SK-N-SH treated with all-trans-retinoic acid at 6 μM for 48 hours (cell line): ENCODE measurements around the gene MPP1.

Experiments used
- ATAC-seq: fragments of 200-7000 bp; cut with Tn5 transposase; 3 replicates; pipeline ENCODE4 v1.9.1; 2020; ENCODE audit warnings: mild to moderate bottlenecking, moderate library complexity
- ARNTL ChIP-seq: fragments of 450-650 bp; formaldehyde crosslinking; IDR thresholded peaks from 2 replicates; pipeline ENCODE4 v1.5.0; 2020; ENCODE audit warnings: low read depth, mild to moderate bottlenecking, moderate library complexity, borderline replicate concordance
- BACH2 ChIP-seq: fragments of 250-450 bp; sonication (Bioruptor Pico); IDR thresholded peaks from 2 replicates; pipeline ENCODE4 v1.9.0; 2021; ENCODE audit warnings: mild to moderate bottlenecking, borderline replicate concordance
- CSDC2 ChIP-seq: fragments of 250-450 bp; sonication (Bioruptor Pico); IDR thresholded peaks from 2 replicates; pipeline ENCODE4 v1.5.0; 2020; ENCODE audit warnings: mild to moderate bottlenecking, moderate library complexity
- ESRRG ChIP-seq: fragments of 250-450 bp; sonication (Bioruptor Pico); IDR thresholded peaks from 2 replicates; pipeline ENCODE4 v1.6.1; 2021; ENCODE audit warnings: mild to moderate bottlenecking
- GLIS3 ChIP-seq: fragments of 250-450 bp; sonication (Bioruptor Pico); IDR thresholded peaks from 2 replicates; pipeline ENCODE4 v1.5.0; 2020; ENCODE audit warnings: mild to moderate bottlenecking, moderate library complexity
- ISL1 ChIP-seq: fragments of 250-450 bp; sonication (Bioruptor Pico); IDR thresholded peaks from 2 replicates; pipeline ENCODE4 v2.1.2; 2022; ENCODE audit warnings: mild to moderate bottlenecking, moderate library complexity
- OSR1 ChIP-seq: fragments of 250-450 bp; sonication (Bioruptor Pico); IDR thresholded peaks from 2 replicates; pipeline ENCODE4 v1.8.0; 2022; ENCODE audit warnings: moderate library complexity, mild to moderate bottlenecking, inconsistent platforms
- PPARA ChIP-seq: fragments of 250-450 bp; sonication (Bioruptor Pico); IDR thresholded peaks from 2 replicates; pipeline ENCODE4 v1.5.0; 2020; ENCODE audit warnings: mild to moderate bottlenecking, borderline replicate concordance
- RARB ChIP-seq: fragments of 250-450 bp; sonication (Bioruptor Pico); IDR thresholded peaks from 2 replicates; pipeline ENCODE4 v1.8.0; 2021; ENCODE audit warnings: mild to moderate bottlenecking, moderate library complexity
- SNAI2 ChIP-seq: fragments of 250-450 bp; sonication (Bioruptor Pico); IDR thresholded peaks from 2 replicates; pipeline ENCODE4 v1.5.0; 2020; ENCODE audit warnings: mild to moderate bottlenecking, moderate library complexity
- TOX ChIP-seq: fragments of 250-450 bp; sonication (Bioruptor Pico); IDR thresholded peaks from 2 replicates; pipeline ENCODE4 v1.8.0; 2021; ENCODE audit warnings: mild to moderate bottlenecking, moderate library complexity, borderline replicate concordance
- ZC3H10 ChIP-seq: fragments of 250-450 bp; sonication (Bioruptor Pico); IDR thresholded peaks from 2 replicates; pipeline ENCODE4 v1.5.1; 2021; ENCODE audit warnings: mild to moderate bottlenecking, moderate library complexity
- ZFP3 ChIP-seq: fragments of 250-450 bp; sonication (Bioruptor Pico); IDR thresholded peaks from 2 replicates; pipeline ENCODE4 v1.5.0; 2020; ENCODE audit warnings: mild to moderate bottlenecking, moderate library complexity
- ZFP30 ChIP-seq: fragments of 450-650 bp; formaldehyde crosslinking; IDR thresholded peaks from 2 replicates; pipeline ENCODE4 v1.5.0; 2022; ENCODE audit warnings: mild to moderate bottlenecking, moderate library complexity
- ZNF70 ChIP-seq: fragments of 450-650 bp; formaldehyde crosslinking; IDR thresholded peaks from 2 replicates; pipeline ENCODE4 v1.5.0; 2020; ENCODE audit warnings: mild to moderate bottlenecking, moderate library complexity
- ZNF8 ChIP-seq: fragments of 450-650 bp; formaldehyde crosslinking; IDR thresholded peaks from 2 replicates; pipeline ENCODE4 v1.5.0; 2020; ENCODE audit warnings: mild to moderate bottlenecking, moderate library complexity
- TF ChIP-seq, protein P1 (sequence below): fragments of 250-450 bp; sonication (Bioruptor Pico); IDR thresholded peaks from 2 replicates; pipeline ENCODE4 v1.5.1; 2021; ENCODE audit warnings: mild to moderate bottlenecking, moderate library complexity
- TF ChIP-seq, protein P2 (sequence below): fragments of 250-450 bp; sonication (Bioruptor Pico); IDR thresholded peaks from 2 replicates; pipeline ENCODE4 v1.8.0; 2020; ENCODE audit warnings: mild to moderate bottlenecking, moderate library complexity, borderline replicate concordance
- TF ChIP-seq, protein P3 (sequence below): fragments of 250-450 bp; sonication (Bioruptor Pico); IDR thresholded peaks from 2 replicates; pipeline ENCODE4 v1.5.1; 2020; ENCODE audit warnings: low read depth, mild to moderate bottlenecking, moderate library complexity
- TF ChIP-seq, protein P4 (sequence below): fragments of 250-450 bp; sonication (Bioruptor Pico); IDR thresholded peaks from 2 replicates; pipeline ENCODE4 v1.5.0; 2020; ENCODE audit warnings: mild to moderate bottlenecking, moderate library complexity

Gene MPP1

DNA sequence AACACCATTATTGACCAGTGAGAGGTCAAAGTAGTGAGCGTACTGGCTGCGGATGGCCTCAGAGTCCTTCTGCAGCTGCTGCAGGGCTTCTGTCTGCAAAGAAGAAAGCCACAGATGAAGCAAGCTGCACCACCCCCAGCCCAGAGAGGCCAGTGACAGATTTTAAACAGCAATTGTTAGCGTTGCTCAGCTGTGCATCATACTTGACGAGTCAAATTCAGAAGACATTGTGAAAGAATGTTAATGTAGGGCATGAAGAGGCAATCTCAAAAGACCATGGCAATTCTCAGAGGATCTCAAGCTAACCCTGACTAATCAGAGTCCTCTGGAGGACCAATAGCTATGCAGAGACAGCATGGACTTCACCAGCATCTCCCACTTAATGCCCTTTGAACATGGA, 26.0 kb downstream of the MPP1 start:
- no peak; the same call in 1 of the 3 replicates for ATAC-seq
- TF ChIP-seq ISL1 (CRISPR knock-in tag) (no peak), ARNTL (CRISPR knock-in tag) (no peak), ZFP30 (CRISPR knock-in tag) (no peak), OSR1 (no peak), ZC3H10 (CRISPR knock-in tag) (no peak), ESRRG (CRISPR knock-in tag) (no peak), ZFP3 (no peak), SNAI2 (CRISPR knock-in tag) (no peak), BACH2 (CRISPR knock-in tag) (no peak), RARB (CRISPR knock-in tag) (no peak), PPARA (CRISPR knock-in tag) (no peak), ZNF70 (CRISPR knock-in tag) (no peak), GLIS3 (CRISPR knock-in tag) (no peak)
- TF ChIP-seq, protein P1, sequence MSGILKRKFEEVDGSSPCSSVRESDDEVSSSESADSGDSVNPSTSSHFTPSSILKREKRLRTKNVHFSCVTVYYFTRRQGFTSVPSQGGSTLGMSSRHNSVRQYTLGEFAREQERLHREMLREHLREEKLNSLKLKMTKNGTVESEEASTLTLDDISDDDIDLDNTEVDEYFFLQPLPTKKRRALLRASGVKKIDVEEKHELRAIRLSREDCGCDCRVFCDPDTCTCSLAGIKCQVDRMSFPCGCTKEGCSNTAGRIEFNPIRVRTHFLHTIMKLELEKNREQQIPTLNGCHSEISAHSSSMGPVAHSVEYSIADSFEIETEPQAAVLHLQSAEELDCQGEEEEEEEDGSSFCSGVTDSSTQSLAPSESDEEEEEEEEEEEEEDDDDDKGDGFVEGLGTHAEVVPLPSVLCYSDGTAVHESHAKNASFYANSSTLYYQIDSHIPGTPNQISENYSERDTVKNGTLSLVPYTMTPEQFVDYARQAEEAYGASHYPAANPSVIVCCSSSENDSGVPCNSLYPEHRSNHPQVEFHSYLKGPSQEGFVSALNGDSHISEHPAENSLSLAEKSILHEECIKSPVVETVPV (CRISPR knock-in tag): no peak
- TF ChIP-seq, protein P2, sequence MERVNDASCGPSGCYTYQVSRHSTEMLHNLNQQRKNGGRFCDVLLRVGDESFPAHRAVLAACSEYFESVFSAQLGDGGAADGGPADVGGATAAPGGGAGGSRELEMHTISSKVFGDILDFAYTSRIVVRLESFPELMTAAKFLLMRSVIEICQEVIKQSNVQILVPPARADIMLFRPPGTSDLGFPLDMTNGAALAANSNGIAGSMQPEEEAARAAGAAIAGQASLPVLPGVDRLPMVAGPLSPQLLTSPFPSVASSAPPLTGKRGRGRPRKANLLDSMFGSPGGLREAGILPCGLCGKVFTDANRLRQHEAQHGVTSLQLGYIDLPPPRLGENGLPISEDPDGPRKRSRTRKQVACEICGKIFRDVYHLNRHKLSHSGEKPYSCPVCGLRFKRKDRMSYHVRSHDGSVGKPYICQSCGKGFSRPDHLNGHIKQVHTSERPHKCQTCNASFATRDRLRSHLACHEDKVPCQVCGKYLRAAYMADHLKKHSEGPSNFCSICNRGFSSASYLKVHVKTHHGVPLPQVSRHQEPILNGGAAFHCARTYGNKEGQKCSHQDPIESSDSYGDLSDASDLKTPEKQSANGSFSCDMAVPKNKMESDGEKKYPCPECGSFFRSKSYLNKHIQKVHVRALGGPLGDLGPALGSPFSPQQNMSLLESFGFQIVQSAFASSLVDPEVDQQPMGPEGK (CRISPR knock-in tag): no peak
- TF ChIP-seq, all 23 proteins: peak for 0

DNA sequence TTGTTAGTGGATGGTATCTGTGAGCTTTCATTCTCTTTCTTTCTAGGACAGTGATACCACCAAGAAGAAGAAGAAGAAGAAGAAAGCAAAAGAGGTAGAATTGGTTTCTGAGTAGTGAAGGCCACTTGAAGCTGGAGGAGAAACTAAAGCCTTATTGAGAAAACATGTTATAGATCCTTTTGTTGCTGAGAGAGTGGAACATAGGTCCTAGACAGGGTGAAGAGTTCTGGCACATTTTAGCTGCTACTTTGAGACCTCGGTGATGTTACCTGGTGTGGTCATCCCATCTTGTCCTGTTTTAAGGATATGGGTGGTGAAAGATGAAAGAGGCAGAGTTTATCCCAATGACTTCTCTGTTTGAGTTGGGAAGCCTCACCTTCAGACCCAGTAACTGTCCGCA, 28.5 kb downstream of the MPP1 start:
- TF ChIP-seq ZC3H10 (CRISPR knock-in tag): no peak
- no peak for TF ChIP-seq ARNTL (CRISPR knock-in tag)
- no peak for TF ChIP-seq PPARA (CRISPR knock-in tag)
- TF ChIP-seq, protein P3, sequence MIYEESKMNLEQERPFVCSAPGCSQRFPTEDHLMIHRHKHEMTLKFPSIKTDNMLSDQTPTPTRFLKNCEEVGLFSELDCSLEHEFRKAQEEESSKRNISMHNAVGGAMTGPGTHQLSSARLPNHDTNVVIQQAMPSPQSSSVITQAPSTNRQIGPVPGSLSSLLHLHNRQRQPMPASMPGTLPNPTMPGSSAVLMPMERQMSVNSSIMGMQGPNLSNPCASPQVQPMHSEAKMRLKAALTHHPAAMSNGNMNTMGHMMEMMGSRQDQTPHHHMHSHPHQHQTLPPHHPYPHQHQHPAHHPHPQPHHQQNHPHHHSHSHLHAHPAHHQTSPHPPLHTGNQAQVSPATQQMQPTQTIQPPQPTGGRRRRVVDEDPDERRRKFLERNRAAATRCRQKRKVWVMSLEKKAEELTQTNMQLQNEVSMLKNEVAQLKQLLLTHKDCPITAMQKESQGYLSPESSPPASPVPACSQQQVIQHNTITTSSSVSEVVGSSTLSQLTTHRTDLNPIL (CRISPR knock-in tag): no peak
- TF ChIP-seq ZFP30 (CRISPR knock-in tag): no peak
- TF ChIP-seq, protein P1 (CRISPR knock-in tag): no peak
- TF ChIP-seq OSR1: no peak
- TF ChIP-seq, protein P4, sequence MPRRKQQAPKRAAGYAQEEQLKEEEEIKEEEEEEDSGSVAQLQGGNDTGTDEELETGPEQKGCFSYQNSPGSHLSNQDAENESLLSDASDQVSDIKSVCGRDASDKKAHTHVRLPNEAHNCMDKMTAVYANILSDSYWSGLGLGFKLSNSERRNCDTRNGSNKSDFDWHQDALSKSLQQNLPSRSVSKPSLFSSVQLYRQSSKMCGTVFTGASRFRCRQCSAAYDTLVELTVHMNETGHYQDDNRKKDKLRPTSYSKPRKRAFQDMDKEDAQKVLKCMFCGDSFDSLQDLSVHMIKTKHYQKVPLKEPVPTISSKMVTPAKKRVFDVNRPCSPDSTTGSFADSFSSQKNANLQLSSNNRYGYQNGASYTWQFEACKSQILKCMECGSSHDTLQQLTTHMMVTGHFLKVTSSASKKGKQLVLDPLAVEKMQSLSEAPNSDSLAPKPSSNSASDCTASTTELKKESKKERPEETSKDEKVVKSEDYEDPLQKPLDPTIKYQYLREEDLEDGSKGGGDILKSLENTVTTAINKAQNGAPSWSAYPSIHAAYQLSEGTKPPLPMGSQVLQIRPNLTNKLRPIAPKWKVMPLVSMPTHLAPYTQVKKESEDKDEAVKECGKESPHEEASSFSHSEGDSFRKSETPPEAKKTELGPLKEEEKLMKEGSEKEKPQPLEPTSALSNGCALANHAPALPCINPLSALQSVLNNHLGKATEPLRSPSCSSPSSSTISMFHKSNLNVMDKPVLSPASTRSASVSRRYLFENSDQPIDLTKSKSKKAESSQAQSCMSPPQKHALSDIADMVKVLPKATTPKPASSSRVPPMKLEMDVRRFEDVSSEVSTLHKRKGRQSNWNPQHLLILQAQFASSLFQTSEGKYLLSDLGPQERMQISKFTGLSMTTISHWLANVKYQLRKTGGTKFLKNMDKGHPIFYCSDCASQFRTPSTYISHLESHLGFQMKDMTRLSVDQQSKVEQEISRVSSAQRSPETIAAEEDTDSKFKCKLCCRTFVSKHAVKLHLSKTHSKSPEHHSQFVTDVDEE: no peak
- no peak for TF ChIP-seq TOX (CRISPR knock-in tag)
- no peak for TF ChIP-seq RARB (CRISPR knock-in tag)
- no peak for TF ChIP-seq SNAI2 (CRISPR knock-in tag)
- no peak for TF ChIP-seq CSDC2 (CRISPR knock-in tag)
- TF ChIP-seq ZNF8 (CRISPR knock-in tag): no peak
- TF ChIP-seq ZNF70 (CRISPR knock-in tag): no peak
- TF ChIP-seq ISL1 (CRISPR knock-in tag): no peak
- no peak for TF ChIP-seq ZFP3
- TF ChIP-seq ESRRG (CRISPR knock-in tag): no peak
- ATAC-seq: no peak
